IPS-20b (cell line): ENCODE data around the gene SKIL.
"Not testable (repeated sequence)": the region's sequence is repeated elsewhere in the genome, so short reads cannot be mapped to it uniquely, and the experiment has no call there.

Experiments used
- H3K27ac ChIP-seq: one replicate; pipeline ENCODE4 v1.5.1; 2013; ENCODE audit warnings: low read length
- H3K27me3 ChIP-seq: 2 replicates; pipeline ENCODE4 v1.6.1; 2013; ENCODE audit warnings: mild to moderate bottlenecking, low read length, inconsistent platforms; ENCODE audit not compliant: insufficient read depth
- H3K36me3 ChIP-seq: 2 replicates; pipeline ENCODE4 v1.6.1; 2013; ENCODE audit warnings: low read depth, mild to moderate bottlenecking, inconsistent platforms, low read length, moderate library complexity; ENCODE audit not compliant: insufficient read depth
- H3K4me1 ChIP-seq: 2 replicates; pipeline ENCODE4 v1.6.1; 2013; ENCODE audit warnings: mild to moderate bottlenecking, control low read depth, inconsistent platforms, low read length, moderate library complexity; ENCODE audit not compliant: insufficient read depth
- H3K4me3 ChIP-seq: 2 replicates; pipeline ENCODE4 v1.5.1; 2013; ENCODE audit warnings: mild to moderate bottlenecking, low read length, inconsistent platforms
- H3K9ac ChIP-seq: 2 replicates; pipeline ENCODE4 v1.6.1; 2013; ENCODE audit warnings: low read depth, mild to moderate bottlenecking, inconsistent platforms, low read length, moderate library complexity
- H3K9me3 ChIP-seq: 2 replicates; pipeline ENCODE4 v1.6.1; 2013; ENCODE audit warnings: mild to moderate bottlenecking, low read depth, low read length, inconsistent platforms; ENCODE audit not compliant: insufficient read depth

SKIL gene

DNA sequence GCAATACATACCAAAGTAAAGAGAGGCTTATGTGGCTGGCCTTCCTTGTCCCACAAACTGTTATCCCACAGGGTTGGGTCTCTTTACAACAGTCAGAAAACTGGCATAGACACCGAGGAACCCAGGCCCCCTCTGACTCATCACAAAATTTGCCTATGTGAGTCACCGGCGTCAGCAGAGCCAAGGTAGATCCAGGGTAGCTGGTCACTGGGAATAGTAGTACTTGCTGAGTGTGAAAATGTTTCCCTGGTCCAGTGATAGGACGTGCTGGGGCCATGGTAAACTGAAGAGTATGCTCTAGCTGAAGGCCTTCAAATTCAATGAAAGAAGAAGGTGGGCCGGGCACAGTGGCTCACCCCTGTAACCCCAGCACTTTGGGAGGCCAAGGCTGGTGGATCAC is 27.1 kb upstream of the SKIL start:
- Histone ChIP-seq H3K9ac (no peak overlapping the region), H3K27ac (no peak overlapping the region), H3K27me3 (no peaks in the 10 kb centered on the region), H3K4me3 (no peak overlapping the region), H3K9me3 (peaks cover 9% of the 10 kb centered on the region), H3K36me3 (no peaks in the 10 kb centered on the region), H3K4me1 (no peaks in the 10 kb centered on the region)

DNA sequence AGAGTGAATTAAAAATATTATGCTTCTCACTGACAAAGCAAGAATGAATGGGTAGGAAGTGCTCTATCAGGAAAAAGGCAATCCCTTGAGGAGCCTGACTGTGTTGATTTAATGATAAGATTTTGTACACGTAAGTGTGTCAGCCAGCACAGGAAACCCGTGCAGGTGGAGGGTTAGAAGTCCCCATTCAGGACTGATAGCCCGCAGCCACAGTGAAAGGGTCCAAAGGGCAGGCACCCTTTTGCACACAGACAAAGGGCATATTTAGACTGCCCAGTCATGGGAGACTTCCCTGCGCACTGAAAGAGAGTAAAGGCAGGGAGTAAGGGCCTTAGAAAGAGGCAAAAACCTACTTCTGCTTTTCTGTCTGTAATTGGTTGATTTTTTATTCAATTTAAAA is 26.4 kb upstream of the SKIL start:
- no peak overlapping the region for H3K27ac ChIP-seq

DNA sequence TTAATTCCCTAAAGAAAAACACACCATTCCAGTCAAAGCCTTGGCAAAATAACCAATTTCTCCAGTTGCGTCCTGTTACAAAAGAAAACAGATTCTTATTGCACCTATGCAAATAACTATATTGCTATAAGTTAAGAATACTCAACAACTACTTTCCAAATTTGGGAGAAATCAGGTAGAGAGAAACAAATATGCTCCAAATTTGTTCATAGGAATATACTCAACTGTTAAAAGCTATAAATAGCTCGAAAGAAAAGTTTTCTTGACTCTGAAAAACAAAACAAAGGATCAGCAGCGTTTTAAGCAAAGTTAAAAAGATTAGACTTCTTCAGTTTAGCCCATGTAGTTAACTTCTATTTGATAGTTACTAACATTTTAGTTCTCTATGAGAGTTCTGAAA is 20.1 kb upstream of the SKIL start:
- peaks cover 34% of the 10 kb centered on the region for H3K9me3 ChIP-seq
- H3K27ac ChIP-seq: no peak overlapping the region
- no peaks in the 10 kb centered on the region for H3K4me1 ChIP-seq
- no peak overlapping the region for H3K4me3 ChIP-seq
- H3K9ac ChIP-seq: no peak overlapping the region
- H3K36me3 ChIP-seq: no peaks in the 10 kb centered on the region
- no peaks in the 10 kb centered on the region for H3K27me3 ChIP-seq

More for the DNA sequence above, 26.4 kb upstream of the SKIL start:
- Histone ChIP-seq H3K9me3 (peaks cover 9% of the 10 kb centered on the region), H3K36me3 (no peaks in the 10 kb centered on the region), H3K27me3 (no peaks in the 10 kb centered on the region), H3K9ac (no peak overlapping the region), H3K4me3 (no peak overlapping the region), H3K4me1 (no peaks in the 10 kb centered on the region)

DNA sequence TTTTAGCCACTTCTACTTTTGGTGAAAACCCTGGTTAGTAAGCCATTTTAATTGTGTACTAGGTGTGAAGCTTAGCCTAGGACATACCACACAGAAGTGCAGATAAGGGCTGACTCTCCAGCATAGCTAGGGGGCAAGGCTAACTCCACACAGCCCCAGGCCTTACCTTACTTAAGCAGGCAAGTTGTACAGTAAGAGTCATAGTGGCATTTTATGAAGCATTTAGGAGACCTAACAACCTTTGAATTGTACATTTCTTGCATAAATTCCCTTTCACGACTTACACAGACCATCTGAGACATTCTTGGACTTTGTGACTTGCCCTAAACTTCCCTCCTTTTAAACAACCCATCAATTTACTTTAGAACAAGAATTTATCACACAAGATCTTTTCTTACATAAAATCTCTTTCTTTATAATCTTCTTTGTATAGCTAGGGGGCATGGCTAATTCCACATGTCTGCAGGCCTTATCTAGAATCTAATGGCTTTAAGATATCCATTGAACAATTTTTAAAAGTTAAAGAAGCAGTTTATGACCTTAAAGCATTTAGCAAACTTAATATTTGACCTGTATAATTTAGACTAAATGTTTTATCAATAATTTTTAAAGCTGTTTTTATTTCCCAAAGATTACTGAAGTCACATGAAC is 18.7 kb upstream of the SKIL start:
- no peaks in the 10 kb centered on the region for H3K4me1 ChIP-seq
- H3K36me3 ChIP-seq: no peaks in the 10 kb centered on the region
- no peak overlapping the region for H3K4me3 ChIP-seq
- no peak overlapping the region for H3K9ac ChIP-seq
- no peak overlapping the region for H3K27ac ChIP-seq
- no peaks in the 10 kb centered on the region for H3K27me3 ChIP-seq
- H3K9me3 ChIP-seq: peaks cover 34% of the 10 kb centered on the region

DNA sequence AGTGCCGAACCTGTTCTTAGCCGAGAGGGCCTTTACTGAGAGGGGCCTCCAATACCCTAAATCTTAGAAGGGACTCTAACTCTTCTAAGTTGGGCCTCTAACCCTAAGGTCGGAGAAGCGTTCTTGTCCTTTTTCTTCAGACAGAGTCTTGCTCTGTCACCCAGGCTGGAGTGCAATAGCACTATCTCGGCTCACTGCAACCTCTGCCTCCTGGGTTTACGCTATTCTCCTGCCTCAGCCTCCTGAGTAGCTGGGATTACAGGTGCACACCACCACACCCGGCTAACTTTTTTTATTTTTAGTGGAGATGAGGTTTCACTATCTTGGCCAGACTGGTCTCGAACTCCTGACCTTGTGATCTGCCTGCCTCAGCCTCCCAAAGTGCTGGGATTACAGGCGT is 15.2 kb upstream of the SKIL start:
- H3K9me3 ChIP-seq: peaks cover 31% of the 10 kb centered on the region
- H3K27me3 ChIP-seq, H3K4me1 ChIP-seq, H3K9ac ChIP-seq, H3K36me3 ChIP-seq, H3K27ac ChIP-seq, H3K4me3 ChIP-seq: not testable (repeated sequence)

DNA sequence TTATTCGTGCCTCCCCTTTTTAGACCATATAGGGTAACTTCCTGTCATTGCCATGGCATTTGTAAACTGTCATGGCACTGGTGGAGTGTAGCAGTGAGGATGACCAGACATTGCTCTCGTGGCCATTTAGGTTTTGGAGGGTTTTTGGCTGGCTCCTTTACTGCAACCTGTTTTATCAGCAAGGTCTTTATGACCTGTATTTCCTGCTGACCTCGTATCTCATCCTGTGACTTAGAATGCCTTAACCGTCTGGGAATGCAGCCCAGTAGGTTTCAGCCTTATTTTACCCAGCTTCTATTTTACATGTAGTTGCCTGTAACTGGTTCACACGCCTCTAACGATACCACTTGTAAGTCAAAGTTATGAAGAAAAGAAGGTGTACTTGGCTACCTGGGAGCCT is 13.7 kb upstream of the SKIL start:
- H3K36me3 ChIP-seq, H3K27ac ChIP-seq, H3K27me3 ChIP-seq, H3K4me3 ChIP-seq, H3K9ac ChIP-seq, H3K4me1 ChIP-seq: not testable (repeated sequence)
- peaks cover 16% of the 10 kb centered on the region for H3K9me3 ChIP-seq

DNA sequence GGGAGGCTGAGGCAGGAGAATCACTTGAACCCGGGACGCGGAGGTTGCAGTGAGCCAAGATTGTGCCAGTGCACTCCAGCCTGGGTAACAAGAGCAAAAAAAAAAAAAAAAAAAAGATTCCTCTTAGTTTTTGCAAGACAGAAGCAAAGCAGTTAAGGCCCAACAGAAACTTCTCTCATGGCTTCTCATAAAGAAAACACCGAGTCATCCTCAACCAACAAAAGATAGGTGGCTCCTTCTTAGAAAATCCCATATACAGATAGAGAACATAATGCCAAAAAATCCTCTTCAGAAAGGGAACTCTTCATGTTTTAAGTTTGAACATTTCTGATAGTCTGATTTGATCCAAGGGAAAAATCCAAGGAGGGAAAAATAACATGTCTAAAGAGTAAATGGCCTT is 12.5 kb upstream of the SKIL start:
- H3K27ac ChIP-seq: no peak overlapping the region
- peaks cover 9% of the 10 kb centered on the region; the same call in 1 of the 2 replicates for H3K4me1 ChIP-seq
- H3K36me3 ChIP-seq: no peaks in the 10 kb centered on the region
- H3K9me3 ChIP-seq: peaks cover 4% of the 10 kb centered on the region
- H3K27me3 ChIP-seq: no peaks in the 10 kb centered on the region
- H3K4me3 ChIP-seq: no peak overlapping the region
- no peak overlapping the region for H3K9ac ChIP-seq

DNA sequence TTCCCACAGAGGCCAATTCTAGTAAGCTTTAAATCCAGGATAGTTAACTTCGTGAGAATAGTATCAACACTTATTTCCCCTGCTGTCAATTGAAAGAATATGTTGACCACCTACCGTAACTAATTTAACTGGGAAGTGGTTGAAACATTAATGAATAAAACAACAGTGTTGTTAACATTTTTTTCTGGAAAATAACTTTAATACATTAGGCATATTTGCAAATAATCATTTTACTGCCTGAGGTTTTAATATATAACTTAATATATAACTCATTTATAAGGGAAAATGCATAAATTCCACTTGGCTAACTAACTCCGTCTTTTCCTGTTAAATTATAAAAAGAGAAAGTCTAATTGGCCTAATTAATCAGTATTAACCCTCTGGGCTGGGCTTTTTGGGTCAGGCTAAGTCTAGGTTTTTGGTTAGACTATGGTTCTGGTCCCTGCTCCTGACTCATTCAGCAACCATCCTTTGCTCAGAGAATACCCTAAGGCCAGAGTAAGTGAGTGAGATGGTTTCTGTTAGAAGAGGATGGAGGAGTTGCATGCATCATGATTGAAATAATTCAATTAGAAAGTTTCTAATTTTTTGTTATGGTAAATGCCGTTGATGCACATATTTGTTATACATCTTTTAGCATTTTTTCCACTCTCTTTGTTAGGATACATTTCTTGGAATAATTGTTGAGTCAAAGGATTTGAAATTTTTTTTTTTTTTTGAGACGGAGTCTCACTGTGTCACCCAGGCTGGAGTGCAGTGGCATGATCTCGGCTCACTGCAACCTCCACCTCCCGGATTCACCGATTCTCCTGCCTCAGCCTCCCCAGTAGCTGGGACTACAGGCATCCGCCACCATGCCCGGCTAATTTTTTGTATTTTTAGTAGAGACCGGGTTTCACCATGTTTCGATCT is 10.8 kb upstream of the SKIL start:
- Histone ChIP-seq H3K36me3 (no peaks in the 10 kb centered on the region), H3K27me3 (no peaks in the 10 kb centered on the region), H3K9ac (no peak overlapping the region), H3K9me3 (no peaks in the 10 kb centered on the region), H3K4me1 (peaks cover 12% of the 10 kb centered on the region; the same call in 1 of the 2 replicates), H3K27ac (no peak overlapping the region), H3K4me3 (no peak overlapping the region)

DNA sequence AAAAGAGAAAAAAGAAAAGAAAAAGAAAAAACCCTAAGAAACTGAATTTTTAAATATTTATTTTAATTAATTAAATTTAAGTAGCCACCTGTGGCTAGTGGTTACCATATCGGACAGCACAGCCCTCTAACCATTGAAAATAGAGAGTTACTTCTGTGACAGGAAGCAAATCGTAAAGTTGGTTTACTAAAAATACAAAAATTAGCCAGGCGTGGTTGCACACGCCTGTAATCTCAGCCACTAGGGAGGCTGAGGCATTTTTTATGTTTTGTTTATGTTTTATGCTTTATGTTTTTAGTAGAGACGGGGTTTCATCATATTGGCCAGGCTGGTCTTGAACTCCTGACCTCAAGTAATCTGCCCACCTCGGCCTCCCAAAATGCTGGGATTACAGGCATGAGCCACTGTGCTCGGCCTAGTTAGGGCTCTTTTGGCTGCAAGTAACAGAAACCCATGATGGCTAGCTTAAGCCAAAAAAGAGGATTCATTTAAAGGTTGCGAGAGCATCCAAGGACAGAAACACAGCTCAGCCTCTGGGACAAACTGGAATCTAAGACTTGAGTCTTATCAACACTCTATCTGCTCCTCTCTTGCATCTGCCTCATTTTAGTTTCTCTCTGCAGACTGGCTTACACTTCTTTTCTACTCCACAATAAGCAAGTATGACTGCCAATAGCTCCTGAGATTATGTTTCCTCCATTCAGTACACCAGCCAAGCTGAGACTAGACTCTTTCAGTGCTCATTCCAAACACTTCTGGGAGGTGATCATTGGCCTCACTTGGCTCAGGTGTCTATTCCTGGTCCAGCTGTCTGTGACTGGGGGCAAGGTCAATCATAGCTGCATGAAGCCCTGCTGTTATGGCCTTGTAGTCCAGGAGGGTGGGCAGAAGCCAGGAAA is 6.8 kb upstream of the SKIL start:
- no peak overlapping the region for H3K4me3 ChIP-seq
- no peaks in the 10 kb centered on the region for H3K9me3 ChIP-seq
- H3K27me3 ChIP-seq: no peaks in the 10 kb centered on the region
- no peak overlapping the region for H3K27ac ChIP-seq
- H3K9ac ChIP-seq: no peak overlapping the region
- no peaks in the 10 kb centered on the region for H3K36me3 ChIP-seq
- peaks cover 25% of the 10 kb centered on the region; the same call in 1 of the 2 replicates for H3K4me1 ChIP-seq

DNA sequence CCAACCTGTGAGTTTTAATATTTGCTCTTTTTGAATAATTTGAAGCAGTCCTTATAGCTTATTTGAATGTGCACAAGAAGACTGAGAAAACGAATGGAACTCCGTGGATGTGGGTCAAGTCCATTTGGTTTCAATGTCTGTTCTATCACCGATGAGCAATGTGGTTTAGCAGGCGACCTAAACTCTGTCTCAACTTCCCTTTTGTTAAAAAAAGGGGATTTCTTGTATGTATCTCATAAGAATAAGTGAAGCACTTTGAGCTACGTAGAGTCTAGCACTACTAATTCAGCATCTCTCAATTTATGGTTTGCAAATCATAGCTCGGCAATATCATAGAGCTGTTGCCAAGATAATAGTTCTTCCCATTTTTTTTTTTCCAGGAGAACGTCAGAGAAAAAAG is 4.6 kb upstream of the SKIL start:
- Histone ChIP-seq H3K9me3 (no peaks in the 10 kb centered on the region), H3K27ac (no peak overlapping the region), H3K9ac (no peak overlapping the region), H3K4me3 (no peak overlapping the region), H3K27me3 (no peaks in the 10 kb centered on the region), H3K36me3 (no peaks in the 10 kb centered on the region), H3K4me1 (peaks cover 29% of the 10 kb centered on the region; the same call in 1 of the 2 replicates)

DNA sequence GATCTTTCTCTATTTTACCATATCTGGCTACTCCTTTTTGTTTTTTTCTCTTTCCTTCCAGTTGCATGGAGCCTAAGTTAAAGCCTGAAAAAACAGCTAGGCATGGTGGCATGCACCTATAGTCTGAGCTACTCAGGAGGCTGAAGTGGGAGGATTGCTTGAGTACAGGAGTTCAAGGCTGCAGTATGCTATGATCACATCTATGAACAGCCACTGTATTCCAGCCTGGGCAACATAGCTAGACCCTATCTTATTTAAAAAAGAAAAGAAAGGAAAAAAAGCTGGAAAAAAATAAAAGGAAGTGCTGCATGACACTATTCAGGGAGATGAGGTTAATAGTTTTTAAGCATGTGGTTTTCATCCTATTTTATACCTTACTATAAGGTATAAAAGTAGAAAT is 4.0 kb upstream of the SKIL start:
- no peaks in the 10 kb centered on the region for H3K9me3 ChIP-seq
- H3K4me3 ChIP-seq: no peak overlapping the region
- no peaks in the 10 kb centered on the region for H3K36me3 ChIP-seq
- H3K4me1 ChIP-seq: peaks cover 29% of the 10 kb centered on the region; the same call in 1 of the 2 replicates
- H3K27me3 ChIP-seq: no peaks in the 10 kb centered on the region
- H3K27ac ChIP-seq: no peak overlapping the region
- H3K9ac ChIP-seq: no peak overlapping the region
